Ovary (tissue), 3 donors: ENCODE results near the gene MYBPC1.

Experiments used
- CTCF ChIP-seq, 3 donors: fragments of 450-650 bp in 2 of 3; fragments of 200-600 bp in 1 of 3; IDR thresholded peaks; one replicate each; pipeline versions ENCODE4 v1.5.1 to v1.8.0; 2016 to 2022; ENCODE audit warnings: antibody characterized with exemption in 3 of 3, mild to moderate bottlenecking in 1 of 3
- POLR2A ChIP-seq: fragments of 450-650 bp; IDR thresholded peaks from one replicate; pipeline ENCODE4 v1.6.1; 2017; ENCODE audit warnings: antibody characterized with exemption, mild to moderate bottlenecking, moderate library complexity
- donor health status: DM: no; HTN: no; CAD: no.

DNA sequence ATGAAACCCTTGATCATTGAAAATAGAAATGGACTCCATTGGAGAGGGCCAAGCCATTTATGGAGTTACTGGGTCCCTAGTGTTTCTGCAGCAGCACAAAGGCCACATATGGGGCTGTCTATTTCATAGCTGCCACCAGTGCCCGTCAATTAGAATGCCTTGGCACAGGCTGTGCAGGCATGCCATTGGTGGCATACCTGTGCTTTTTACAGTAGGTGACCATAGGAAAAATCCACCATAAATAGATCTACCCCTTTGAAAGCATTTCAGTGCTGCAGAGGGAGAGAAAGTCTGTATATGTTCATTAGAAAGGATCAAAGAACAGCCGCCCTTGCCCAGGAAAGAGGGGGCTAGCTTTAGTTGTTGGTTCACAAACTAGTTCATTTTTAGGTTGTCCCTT, 13.1 kb downstream of the MYBPC1 start:
- TF ChIP-seq CTCF (IDR thresholded peaks at IDR 0.05), result no peak
- no peak for TF ChIP-seq POLR2A
